ENCODE results near the gene TRAFD1. TPM values are rescaled to one million over a fixed set of nuclear protein-coding genes. Genes with fewer than 3 reads are reported as not detected.

Gene TRAFD1
- total and polyA plus RNA-seq, 3 donors from 2014 or later: 46.6 to 77.3 (median 53.6) TPM

DNA sequence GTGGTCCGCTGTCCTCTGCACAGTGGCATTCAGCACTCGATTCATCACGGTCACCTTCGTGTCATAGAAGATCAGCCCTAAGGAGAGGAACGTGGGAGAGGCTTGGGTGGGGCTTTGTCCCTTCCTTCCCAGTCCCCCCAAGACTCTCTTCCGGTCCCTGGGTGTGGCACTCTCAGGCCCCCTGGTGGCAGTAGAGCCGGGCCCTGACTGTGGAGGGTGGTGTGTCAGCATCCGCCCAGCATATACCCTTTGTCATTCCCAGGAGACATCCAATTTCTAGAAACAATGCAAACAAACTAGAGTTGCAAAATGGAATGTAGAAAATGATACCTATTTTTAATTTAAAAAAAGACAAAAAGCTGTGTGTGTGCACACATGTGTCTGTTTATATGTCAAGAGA lies 45.0 kb downstream of the TRAFD1 start:
- Histone ChIP-seq H3K4me3 (no peak overlapping the region), H3K4me1 (no peaks in the 10 kb centered on the region), H3K27me3 (no peaks in the 10 kb centered on the region), H3K27ac (no peak overlapping the region), H3K9me3 (no peaks in the 10 kb centered on the region), H3K36me3 (ENCODE audit: low read depth, missing control alignments) (no peaks in the 10 kb centered on the region)
- TF ChIP-seq, protein P1, sequence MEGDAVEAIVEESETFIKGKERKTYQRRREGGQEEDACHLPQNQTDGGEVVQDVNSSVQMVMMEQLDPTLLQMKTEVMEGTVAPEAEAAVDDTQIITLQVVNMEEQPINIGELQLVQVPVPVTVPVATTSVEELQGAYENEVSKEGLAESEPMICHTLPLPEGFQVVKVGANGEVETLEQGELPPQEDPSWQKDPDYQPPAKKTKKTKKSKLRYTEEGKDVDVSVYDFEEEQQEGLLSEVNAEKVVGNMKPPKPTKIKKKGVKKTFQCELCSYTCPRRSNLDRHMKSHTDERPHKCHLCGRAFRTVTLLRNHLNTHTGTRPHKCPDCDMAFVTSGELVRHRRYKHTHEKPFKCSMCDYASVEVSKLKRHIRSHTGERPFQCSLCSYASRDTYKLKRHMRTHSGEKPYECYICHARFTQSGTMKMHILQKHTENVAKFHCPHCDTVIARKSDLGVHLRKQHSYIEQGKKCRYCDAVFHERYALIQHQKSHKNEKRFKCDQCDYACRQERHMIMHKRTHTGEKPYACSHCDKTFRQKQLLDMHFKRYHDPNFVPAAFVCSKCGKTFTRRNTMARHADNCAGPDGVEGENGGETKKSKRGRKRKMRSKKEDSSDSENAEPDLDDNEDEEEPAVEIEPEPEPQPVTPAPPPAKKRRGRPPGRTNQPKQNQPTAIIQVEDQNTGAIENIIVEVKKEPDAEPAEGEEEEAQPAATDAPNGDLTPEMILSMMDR (IDR thresholded peaks at IDR 0.05): peak; percentile 23 to 35 (median 32)
- TF ChIP-seq POLR2A (IDR thresholded peaks at IDR 0.05): no peak
- intact Hi-C loops (cut with DNase I; ENCODE audit: low total_unique reads): no loop called here
- 62 to 89% methylated on average over 8 of the region's 8 CpGs for WGBS, 2 donors
- DNase-seq: no peak

DNA sequence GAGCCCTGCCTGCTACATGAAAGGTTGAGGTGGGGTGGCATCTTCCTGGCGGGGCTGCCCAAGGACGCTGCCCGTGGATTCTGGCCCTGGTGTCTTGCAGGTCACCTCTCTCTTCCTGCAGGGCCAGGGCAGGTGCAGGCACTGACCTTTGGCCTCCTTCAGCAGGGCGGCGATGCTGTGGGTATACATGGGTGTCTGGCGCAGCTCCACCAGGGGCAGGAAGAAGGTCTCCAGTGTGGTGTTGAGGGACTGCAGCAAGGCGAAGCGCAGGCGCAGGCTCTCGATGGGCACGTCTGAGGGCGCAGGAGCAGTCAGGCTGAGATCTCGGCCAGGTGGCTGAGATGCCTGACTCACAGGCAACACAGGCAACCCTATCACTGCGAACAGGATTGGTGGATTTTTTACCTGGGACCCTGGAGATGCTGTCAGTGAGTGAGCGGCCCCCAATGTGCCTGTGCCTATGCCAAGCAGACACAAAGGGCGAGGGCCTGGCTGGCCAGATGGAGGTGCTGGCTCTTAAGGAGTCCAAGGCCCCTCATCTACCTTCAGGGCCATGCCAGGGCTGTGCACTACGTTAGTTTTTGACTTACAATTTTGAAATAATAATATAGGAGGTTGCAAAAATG lies 45.7 kb downstream of the TRAFD1 start:
- Histone ChIP-seq H3K9me3 (no peaks in the 10 kb centered on the region), H3K4me3 (no peak overlapping the region), H3K36me3 (ENCODE audit: low read depth, missing control alignments) (no peaks in the 10 kb centered on the region), H3K4me1 (no peaks in the 10 kb centered on the region), H3K27me3 (no peaks in the 10 kb centered on the region), H3K27ac (no peak overlapping the region)
- TF ChIP-seq, protein P1 (IDR thresholded peaks at IDR 0.05): no peak
- no peak for TF ChIP-seq POLR2A (IDR thresholded peaks at IDR 0.05)
- no peak for DNase-seq
- intact Hi-C loops (cut with DNase I; ENCODE audit: low total_unique reads): no loop called here
- 93% methylated on average over 15 to 17 of the region's 17 CpGs for WGBS, 2 donors

DNA sequence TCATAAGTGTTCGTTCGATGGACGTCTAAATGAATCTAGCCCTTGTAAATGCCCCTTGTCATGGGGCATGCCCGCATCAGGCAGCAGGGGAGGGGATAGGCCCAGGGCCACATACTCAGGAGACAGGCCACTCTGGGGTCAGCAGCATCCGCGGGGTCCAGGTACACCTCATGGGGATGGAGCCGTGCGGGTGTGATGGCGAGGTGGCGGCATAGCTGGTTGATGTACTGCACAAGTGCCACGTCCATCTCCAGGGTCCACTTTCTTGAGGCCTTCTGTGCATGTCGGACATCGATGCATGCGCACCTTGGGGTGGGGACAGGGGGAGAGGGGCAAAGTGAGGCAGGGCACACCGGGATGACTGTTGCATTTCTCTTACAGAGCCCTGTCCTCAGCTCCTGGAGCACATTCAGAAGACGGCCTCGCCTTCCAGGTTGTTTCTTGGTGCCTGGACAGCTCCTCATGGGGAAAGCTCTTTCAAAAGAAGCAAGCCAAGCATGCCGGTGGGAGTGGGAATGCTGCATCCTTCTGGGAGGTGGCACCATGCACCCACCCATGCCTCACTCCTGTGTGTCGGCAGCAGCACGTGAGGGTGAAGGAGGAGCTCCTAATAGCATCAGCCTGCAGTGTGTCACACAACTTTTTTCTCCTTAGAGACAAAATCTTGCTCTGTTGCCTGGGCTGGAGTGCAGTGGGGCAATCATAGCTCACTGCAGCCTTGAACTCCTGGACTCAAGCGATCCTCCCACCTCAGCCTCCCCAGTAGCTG lies 47.4 kb downstream of the TRAFD1 start:
- intact Hi-C loops (cut with DNase I; ENCODE audit: low total_unique reads): no loop called here
- TF ChIP-seq POLR2A (IDR thresholded peaks at IDR 0.05): no peak
- TF ChIP-seq, protein P1 (IDR thresholded peaks at IDR 0.05): no peak
- no peaks in the 10 kb centered on the region for H3K9me3 ChIP-seq
- 94 to 95% methylated on average over 12 to 21 of the region's 21 CpGs for WGBS, 2 donors
- DNase-seq: no peak
- H3K36me3 ChIP-seq (ENCODE audit: low read depth, missing control alignments): no peaks in the 10 kb centered on the region
- H3K27ac ChIP-seq: no peak overlapping the region
- H3K27me3 ChIP-seq: no peaks in the 10 kb centered on the region
- no peak overlapping the region for H3K4me3 ChIP-seq
- H3K4me1 ChIP-seq: no peaks in the 10 kb centered on the region

DNA sequence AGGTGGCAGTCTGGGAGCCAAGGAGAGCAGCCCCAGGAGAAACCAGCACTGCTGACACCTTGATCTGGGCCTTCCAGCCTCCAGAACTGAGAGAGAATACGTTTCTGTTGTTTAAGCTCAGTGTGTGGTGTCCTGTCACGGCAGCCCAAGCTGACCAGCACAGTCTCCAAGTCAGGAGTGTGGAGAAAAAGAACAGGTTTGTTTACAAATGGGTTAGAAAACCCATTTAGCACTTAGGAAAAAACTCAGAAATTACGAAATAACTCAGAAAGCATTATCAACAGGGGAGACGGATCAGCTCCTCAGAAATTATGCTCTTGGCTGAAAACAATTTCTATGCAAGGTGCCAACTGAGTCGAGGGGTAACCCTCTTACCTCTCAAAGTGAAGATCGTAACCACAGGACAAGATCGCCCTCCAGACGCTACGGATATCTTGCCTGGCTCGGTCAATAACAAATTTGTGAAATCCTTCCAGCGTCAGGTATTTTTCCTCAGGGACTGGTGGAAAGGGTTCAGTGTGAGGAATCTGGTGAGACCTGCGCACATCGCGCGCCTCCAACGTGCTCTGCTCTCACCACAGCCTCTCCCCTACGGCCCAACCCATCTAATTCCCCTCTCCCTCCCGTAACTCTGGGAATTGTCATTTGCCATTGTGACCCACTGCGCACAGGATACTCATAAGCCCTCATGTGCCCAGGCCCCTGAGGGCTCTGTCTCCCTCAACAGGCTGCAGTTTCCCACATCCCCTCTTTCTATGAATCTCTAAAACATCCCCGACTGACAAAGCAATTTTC lies 50.2 kb downstream of the TRAFD1 start:
- no peak overlapping the region for H3K4me3 ChIP-seq
- TF ChIP-seq, protein P1 (IDR thresholded peaks at IDR 0.05): no peak
- TF ChIP-seq POLR2A (IDR thresholded peaks at IDR 0.05): no peak
- no peaks in the 10 kb centered on the region for H3K27me3 ChIP-seq
- H3K4me1 ChIP-seq: no peaks in the 10 kb centered on the region
- no peaks in the 10 kb centered on the region for H3K36me3 ChIP-seq (ENCODE audit: low read depth, missing control alignments)
- 93 to 97% methylated on average over 20 of the region's 20 CpGs for WGBS, 2 donors
- no peak for DNase-seq
- no peaks in the 10 kb centered on the region for H3K9me3 ChIP-seq
- intact Hi-C loops (cut with DNase I; ENCODE audit: low total_unique reads): no loop called here
- no peak overlapping the region for H3K27ac ChIP-seq
